ENCODE data around the gene GPC3. TPM values are rescaled to one million over a fixed set of nuclear protein-coding genes. Genes with fewer than 3 reads are reported as not detected.

Gene GPC3
- total RNA-seq, 6 experiments from 2014 or later: 0.31 to 6.8 (median 1.8) TPM

- DNase-seq (no peak), ATAC-seq (no peak)
- no peak for TF ChIP-seq POLR2A (IDR thresholded peaks at IDR 0.05)
- TF ChIP-seq, protein P1, sequence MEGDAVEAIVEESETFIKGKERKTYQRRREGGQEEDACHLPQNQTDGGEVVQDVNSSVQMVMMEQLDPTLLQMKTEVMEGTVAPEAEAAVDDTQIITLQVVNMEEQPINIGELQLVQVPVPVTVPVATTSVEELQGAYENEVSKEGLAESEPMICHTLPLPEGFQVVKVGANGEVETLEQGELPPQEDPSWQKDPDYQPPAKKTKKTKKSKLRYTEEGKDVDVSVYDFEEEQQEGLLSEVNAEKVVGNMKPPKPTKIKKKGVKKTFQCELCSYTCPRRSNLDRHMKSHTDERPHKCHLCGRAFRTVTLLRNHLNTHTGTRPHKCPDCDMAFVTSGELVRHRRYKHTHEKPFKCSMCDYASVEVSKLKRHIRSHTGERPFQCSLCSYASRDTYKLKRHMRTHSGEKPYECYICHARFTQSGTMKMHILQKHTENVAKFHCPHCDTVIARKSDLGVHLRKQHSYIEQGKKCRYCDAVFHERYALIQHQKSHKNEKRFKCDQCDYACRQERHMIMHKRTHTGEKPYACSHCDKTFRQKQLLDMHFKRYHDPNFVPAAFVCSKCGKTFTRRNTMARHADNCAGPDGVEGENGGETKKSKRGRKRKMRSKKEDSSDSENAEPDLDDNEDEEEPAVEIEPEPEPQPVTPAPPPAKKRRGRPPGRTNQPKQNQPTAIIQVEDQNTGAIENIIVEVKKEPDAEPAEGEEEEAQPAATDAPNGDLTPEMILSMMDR (IDR thresholded peaks at IDR 0.05): no peak
- no peaks in the 10 kb centered on the region for H3K9me3 ChIP-seq
- H3K27ac ChIP-seq: no peak overlapping the region
- H3K27me3 ChIP-seq: no peaks in the 10 kb centered on the region
- no peaks in the 10 kb centered on the region for H3K36me3 ChIP-seq
- WGBS (ENCODE audit: insufficient coverage, low coverage, low lambda C conversion rate, missing lambda C conversion rate): no CpG with 5 or more reads among the region's 2 CpGs
- no peak overlapping the region for H3K4me3 ChIP-seq
- no peaks in the 10 kb centered on the region for H3K4me1 ChIP-seq
- intact Hi-C loops (cut with DNase I): no loop called here
Measured at GRCh38 chrX:133933316-133933715, 52.1 kb downstream of the GPC3 start.

DNA sequence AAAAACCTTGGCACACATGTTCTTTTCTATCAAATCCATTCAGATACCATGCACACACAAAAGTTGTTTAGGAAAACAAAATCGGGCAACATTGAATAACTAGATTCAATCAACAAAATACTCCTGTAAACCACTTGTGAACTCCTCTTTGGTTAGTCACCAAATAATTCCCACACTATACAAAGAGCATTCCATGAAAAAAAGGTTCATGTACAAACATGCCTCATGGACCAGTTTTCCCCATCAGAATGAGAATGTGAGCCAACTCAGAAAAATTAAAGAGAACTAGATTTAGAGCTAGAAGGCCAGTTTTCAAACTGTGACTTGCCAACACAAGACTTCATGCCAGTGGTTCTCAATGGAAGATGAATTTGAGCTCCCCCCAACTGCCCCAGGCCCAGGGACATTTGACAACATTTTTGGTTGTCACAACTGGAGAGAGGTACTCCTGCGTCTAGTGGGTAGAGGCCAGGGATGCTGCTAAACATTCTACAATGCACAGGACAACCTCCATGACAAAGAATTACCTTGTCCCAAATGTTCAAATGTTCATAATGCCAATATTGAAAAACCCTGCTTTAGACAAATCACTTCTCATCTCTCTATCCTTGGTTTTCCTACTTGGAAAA, 55.4 kb downstream of the GPC3 start:
- no peak overlapping the region for H3K4me3 ChIP-seq
- H3K36me3 ChIP-seq: no peaks in the 10 kb centered on the region
- H3K9me3 ChIP-seq: no peaks in the 10 kb centered on the region
- TF ChIP-seq, protein P1 (IDR thresholded peaks at IDR 0.05): no peak
- no peak for TF ChIP-seq POLR2A (IDR thresholded peaks at IDR 0.05)
- H3K27ac ChIP-seq: no peak overlapping the region
- DNase-seq: no peak
- ATAC-seq: no peak
- 44% methylated on average over 2 of the region's 2 CpGs for WGBS (ENCODE audit: insufficient coverage, low coverage, low lambda C conversion rate, missing lambda C conversion rate)
- intact Hi-C loops (cut with DNase I): no loop called here
- H3K4me1 ChIP-seq: no peaks in the 10 kb centered on the region
- H3K27me3 ChIP-seq: no peaks in the 10 kb centered on the region

- Histone ChIP-seq H3K36me3 (no peaks in the 10 kb centered on the region), H3K27ac (no peak overlapping the region), H3K9me3 (no peaks in the 10 kb centered on the region), H3K4me1 (no peaks in the 10 kb centered on the region), H3K4me3 (no peak overlapping the region), H3K27me3 (no peaks in the 10 kb centered on the region)
- intact Hi-C loops (cut with DNase I): no loop called here
- no peak for ATAC-seq
- no peak for TF ChIP-seq POLR2A (IDR thresholded peaks at IDR 0.05)
- TF ChIP-seq, protein P1 (IDR thresholded peaks at IDR 0.05): no peak
- WGBS (ENCODE audit: insufficient coverage, low coverage, low lambda C conversion rate, missing lambda C conversion rate): 33% methylated on average over 1 of the region's 1 CpG
- DNase-seq: no peak
Measured at GRCh38 chrX:133928365-133928764, 57.0 kb downstream of the GPC3 start.

DNA sequence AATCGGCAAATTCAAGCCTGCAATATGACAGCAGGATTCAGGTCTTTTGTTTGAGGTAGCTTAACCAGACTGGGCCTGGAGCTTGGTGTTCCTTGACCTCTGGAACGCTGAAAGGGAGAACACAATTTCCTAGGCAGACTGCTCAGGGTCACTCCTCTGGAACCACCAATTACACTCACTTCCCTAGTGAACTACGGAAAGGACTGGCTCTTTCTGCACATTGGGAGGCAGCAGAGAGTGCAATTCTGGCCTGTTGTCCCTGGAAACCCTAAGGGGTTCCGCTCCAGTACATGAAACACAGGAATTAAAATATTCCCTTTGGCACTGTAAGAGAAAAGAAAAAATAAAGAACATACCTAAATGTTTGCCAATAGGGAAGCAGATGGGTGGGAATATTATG, 58.6 kb downstream of the GPC3 start:
- ATAC-seq (no peak), DNase-seq (no peak)
- Histone ChIP-seq H3K4me3 (no peak overlapping the region), H3K9me3 (no peaks in the 10 kb centered on the region), H3K4me1 (no peaks in the 10 kb centered on the region), H3K36me3 (no peaks in the 10 kb centered on the region), H3K27me3 (no peaks in the 10 kb centered on the region), H3K27ac (no peak overlapping the region)
- 22% methylated on average over 4 of the region's 4 CpGs for WGBS (ENCODE audit: insufficient coverage, low coverage, low lambda C conversion rate, missing lambda C conversion rate)
- intact Hi-C loops (cut with DNase I): no loop called here
- TF ChIP-seq, protein P1 (IDR thresholded peaks at IDR 0.05): no peak
- no peak for TF ChIP-seq POLR2A (IDR thresholded peaks at IDR 0.05)

- no peak for ATAC-seq
- TF ChIP-seq, protein P1 (IDR thresholded peaks at IDR 0.05): no peak
- TF ChIP-seq POLR2A (IDR thresholded peaks at IDR 0.05): no peak
- DNase-seq: no peak
Measured at GRCh38 chrX:133926099-133926498, 59.3 kb downstream of the GPC3 start.

More at GRCh38 chrX:133926099-133926498, 59.3 kb downstream of the GPC3 start:
- no peaks in the 10 kb centered on the region for H3K36me3 ChIP-seq
- no peak overlapping the region for H3K4me3 ChIP-seq
- H3K27ac ChIP-seq: no peak overlapping the region
- intact Hi-C loops (cut with DNase I): no loop called here
- H3K4me1 ChIP-seq: no peaks in the 10 kb centered on the region
- 50% methylated on average over 1 of the region's 1 CpG for WGBS (ENCODE audit: insufficient coverage, low coverage, low lambda C conversion rate, missing lambda C conversion rate)
- H3K9me3 ChIP-seq: no peaks in the 10 kb centered on the region
- H3K27me3 ChIP-seq: no peaks in the 10 kb centered on the region

All from right lobe of liver (tissue), 6 donors.